Mesendoderm (in vitro differentiated cells): ENCODE measurements around the gene PAQR5.

Source experiments
- DNase-seq: peaks from one replicate; pipeline ENCODE4 v3.0.0; 2013
- H2AK5ac ChIP-seq: 2 replicates; pipeline ENCODE4 v1.6.1; 2013; ENCODE audit warnings: low read length, inconsistent platforms
- H2BK120ac ChIP-seq: 2 replicates; pipeline ENCODE4 v1.6.1; 2013; ENCODE audit warnings: low read depth, mild to moderate bottlenecking, low read length, moderate library complexity, mixed read lengths
- H2BK15ac ChIP-seq: replicated peaks from 2 replicates; pipeline ENCODE4 v1.6.1; 2013; ENCODE audit warnings: low read depth, mild to moderate bottlenecking, moderate library complexity
- H2BK5ac ChIP-seq: 2 replicates; pipeline ENCODE4 v1.6.1; 2013; ENCODE audit warnings: low read length, inconsistent platforms
- H3K18ac ChIP-seq: 2 replicates; pipeline ENCODE4 v1.6.1; 2013; ENCODE audit warnings: mild to moderate bottlenecking, low read length, mixed read lengths
- H3K23ac ChIP-seq: one replicate; pipeline ENCODE4 v1.6.1; 2013; ENCODE audit warnings: low read length
- H3K27ac ChIP-seq: 2 replicates; pipeline ENCODE4 v1.5.1; 2013; ENCODE audit warnings: low read depth, mild to moderate bottlenecking, inconsistent platforms, low read length, moderate library complexity
- H3K27me3 ChIP-seq: 2 replicates; pipeline ENCODE4 v1.6.1; 2013; ENCODE audit warnings: low read length, control low read depth, mild to moderate bottlenecking, inconsistent platforms; ENCODE audit not compliant: insufficient read depth, poor library complexity
- H3K36me3 ChIP-seq: 2 replicates; pipeline ENCODE4 v1.6.1; 2013; ENCODE audit warnings: low read length, inconsistent platforms; ENCODE audit not compliant: control insufficient read depth, insufficient read depth
- H3K4ac ChIP-seq: one replicate; pipeline ENCODE4 v1.6.1; 2013; ENCODE audit warnings: low read depth, mild to moderate bottlenecking, low read length, moderate library complexity
- H3K4me1 ChIP-seq: 2 replicates; pipeline ENCODE4 v1.6.1; 2013; ENCODE audit warnings: low read depth, low read length, inconsistent platforms; ENCODE audit not compliant: control insufficient read depth
- H3K4me2 ChIP-seq: 2 replicates; pipeline ENCODE4 v1.6.1; 2013; ENCODE audit warnings: low read length
- H3K4me3 ChIP-seq: 2 replicates; pipeline ENCODE4 v1.5.1; 2013; ENCODE audit warnings: mild to moderate bottlenecking, low read length
- H3K56ac ChIP-seq: one replicate; pipeline ENCODE4 v1.6.1; 2013; ENCODE audit warnings: low read length
- H3K79me1 ChIP-seq: 2 replicates; pipeline ENCODE4 v1.6.1; 2013; ENCODE audit warnings: low read length, inconsistent platforms
- H3K79me2 ChIP-seq: 2 replicates; pipeline ENCODE4 v1.6.1; 2013; ENCODE audit warnings: mild to moderate bottlenecking, low read length; ENCODE audit not compliant: control insufficient read depth, insufficient read depth
- H3K9ac ChIP-seq: 2 replicates; pipeline ENCODE4 v1.6.1; 2013; ENCODE audit warnings: low read length, inconsistent platforms
- H4K5ac ChIP-seq: one replicate; pipeline ENCODE4 v1.6.1; 2013; ENCODE audit warnings: low read length
- H4K8ac ChIP-seq: one replicate; pipeline ENCODE4 v1.6.1; 2013; ENCODE audit warnings: low read depth, mild to moderate bottlenecking, control low read depth, low read length, moderate library complexity
- WGBS: extraction: QIAGEN DNeasy Blood & Tissue Kit; methylation state at CpG from one replicate; pipeline ENCODE4 v1.1.7; 2013; ENCODE audit warnings: low lambda C conversion rate, missing lambda C conversion rate; ENCODE audit not compliant: insufficient coverage; ENCODE audit errors: extremely low coverage; 5-methylcytosine and 5-hydroxymethylcytosine counted together

The PAQR5 gene

DNA sequence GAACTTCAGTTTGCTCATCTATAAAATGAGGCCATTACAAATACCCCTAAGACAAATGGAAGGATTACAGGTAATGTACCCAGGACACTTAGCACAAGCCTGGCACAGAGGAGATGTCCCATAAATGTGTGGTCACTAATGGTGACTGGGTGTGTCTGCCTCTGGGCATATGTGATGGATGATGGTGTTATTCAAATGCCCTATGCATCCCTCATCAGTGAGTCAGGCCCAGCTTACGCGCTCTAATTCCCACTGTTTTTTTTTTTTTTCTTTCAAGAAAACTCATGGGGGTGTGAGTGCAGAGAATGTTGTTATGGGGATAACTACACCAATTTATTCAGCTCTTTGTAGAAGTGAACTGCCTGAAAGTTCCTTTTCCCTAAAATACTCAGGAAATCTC lies 91.9 kb downstream of the PAQR5 start:
- Histone ChIP-seq H3K18ac (no peak overlapping the region), H2BK15ac (no peak overlapping the region), H4K8ac (no peak overlapping the region), H3K9ac (no peak overlapping the region), H4K5ac (no peak overlapping the region), H3K79me1 (no peaks in the 10 kb centered on the region), H2BK5ac (no peak overlapping the region), H3K36me3 (no peaks in the 10 kb centered on the region), H3K56ac (no peak overlapping the region), H3K4ac (no peak overlapping the region), H2AK5ac (no peak overlapping the region), H3K4me3 (no peak overlapping the region), H3K27ac (no peak overlapping the region), H3K4me2 (no peak overlapping the region), H3K27me3 (no peaks in the 10 kb centered on the region), H2BK120ac (no peak overlapping the region), H3K23ac (no peak overlapping the region), H3K4me1 (no peaks in the 10 kb centered on the region), H3K79me2 (no peaks in the 10 kb centered on the region)
- no CpG with 5 or more reads among the region's 2 CpGs for WGBS
- no peak for DNase-seq

DNA sequence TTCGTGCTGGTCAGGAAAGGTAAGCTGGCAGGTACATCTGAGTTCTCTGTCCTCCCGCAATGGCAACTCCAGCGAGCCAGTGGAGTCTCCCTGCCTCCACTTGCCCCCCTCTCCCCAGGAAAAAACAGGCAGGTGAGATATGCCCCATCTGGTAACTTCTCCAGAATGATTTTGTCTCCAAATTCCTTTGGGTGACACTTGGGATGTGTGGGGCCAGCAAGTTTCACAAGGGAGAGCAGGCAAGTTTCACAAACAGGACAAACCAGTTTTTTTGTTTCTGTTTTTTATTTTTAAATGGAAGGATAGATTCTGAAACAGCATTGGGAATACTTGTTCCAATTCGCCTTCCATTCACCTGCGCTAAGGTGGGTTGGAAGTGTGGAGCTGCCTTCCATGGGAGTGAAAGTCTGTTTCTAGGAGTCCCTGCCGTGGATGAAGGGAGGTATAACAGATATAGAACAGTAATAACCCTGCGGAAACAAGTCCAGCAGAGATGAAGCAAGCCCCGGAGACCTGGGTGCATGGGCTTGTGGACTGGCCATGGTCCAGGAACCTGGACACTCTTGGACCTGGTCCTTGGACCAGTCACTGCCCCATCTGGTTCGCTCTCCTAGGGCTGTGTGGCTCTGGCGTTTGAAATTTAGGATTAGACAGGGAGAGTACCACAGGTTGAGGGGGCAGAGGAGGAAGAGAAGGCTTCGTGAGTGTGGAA lies 92.5 kb downstream of the PAQR5 start:
- DNase-seq: no peak
- Histone ChIP-seq H3K4me3 (no peak overlapping the region), H2AK5ac (no peak overlapping the region), H4K8ac (no peak overlapping the region), H3K4me2 (no peak overlapping the region), H3K27me3 (no peaks in the 10 kb centered on the region), H3K18ac (no peak overlapping the region), H2BK15ac (no peak overlapping the region), H4K5ac (no peak overlapping the region), H3K36me3 (no peaks in the 10 kb centered on the region), H2BK5ac (no peak overlapping the region), H3K79me1 (no peaks in the 10 kb centered on the region), H3K4me1 (no peaks in the 10 kb centered on the region), H2BK120ac (no peak overlapping the region), H3K23ac (no peak overlapping the region), H3K9ac (no peak overlapping the region), H3K4ac (no peak overlapping the region), H3K56ac (no peak overlapping the region), H3K27ac (no peak overlapping the region), H3K79me2 (no peaks in the 10 kb centered on the region)
- WGBS: no CpG with 5 or more reads among the region's 11 CpGs

DNA sequence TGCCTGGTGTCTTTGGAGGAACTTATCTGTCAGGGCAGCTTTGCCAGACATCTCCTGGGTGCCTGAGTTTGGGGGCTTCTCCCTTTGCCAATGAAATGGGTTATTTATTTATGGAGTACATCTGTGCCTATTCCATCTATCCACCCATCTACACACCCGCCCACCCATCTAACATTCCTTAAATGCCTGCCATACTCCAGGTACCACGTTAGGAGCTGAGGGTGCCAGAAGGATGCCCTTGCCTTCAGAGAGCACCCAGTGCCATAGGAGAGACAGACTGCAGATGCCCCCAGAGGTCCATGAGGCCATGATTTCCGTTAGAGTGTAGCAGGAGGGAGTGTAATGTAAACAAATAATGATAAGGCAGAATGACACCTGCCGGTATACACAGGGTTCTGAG lies 93.6 kb downstream of the PAQR5 start:
- H3K9ac ChIP-seq: no peak overlapping the region

DNA sequence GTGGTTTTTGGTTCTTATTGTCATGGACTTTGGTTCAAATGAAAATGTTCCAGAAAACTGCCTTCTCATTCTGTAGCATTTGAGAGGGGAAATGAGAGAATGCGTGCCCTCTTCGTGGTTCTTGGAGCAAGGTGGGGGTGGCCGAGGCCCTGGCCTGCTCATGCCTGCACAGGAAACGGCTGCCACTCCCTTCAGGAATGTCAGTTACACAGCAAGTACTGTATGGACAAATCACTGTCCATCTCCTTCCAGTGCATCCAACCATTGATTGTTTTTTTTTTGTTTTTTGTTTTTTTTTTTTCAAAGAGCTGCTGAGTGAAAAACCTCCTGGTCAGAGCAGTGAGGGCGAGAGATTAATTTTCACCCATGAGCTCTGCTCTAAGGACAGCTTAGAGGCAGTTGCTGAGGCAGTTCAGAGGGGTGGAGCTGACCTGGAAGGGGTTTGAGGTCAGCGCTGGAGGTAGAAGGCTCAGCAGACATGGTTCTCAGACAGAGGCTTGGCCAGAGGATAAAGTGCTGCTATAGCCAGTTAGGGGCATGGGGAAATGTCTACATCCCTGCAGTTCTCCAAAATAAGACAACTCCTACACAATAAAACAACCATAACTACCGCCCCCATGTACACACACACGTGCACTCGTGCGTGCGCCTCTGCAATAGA lies 95.2 kb downstream of the PAQR5 start:
- H3K79me2 ChIP-seq: no peaks in the 10 kb centered on the region
- no peak overlapping the region for H2BK15ac ChIP-seq
- H2BK120ac ChIP-seq: no peak overlapping the region
- H2AK5ac ChIP-seq: no peak overlapping the region
- H3K18ac ChIP-seq: no peak overlapping the region
- H3K23ac ChIP-seq: no peak overlapping the region
- H2BK5ac ChIP-seq: no peak overlapping the region
- no peaks in the 10 kb centered on the region for H3K36me3 ChIP-seq
- no peak overlapping the region for H4K8ac ChIP-seq
- no peak overlapping the region for H3K4ac ChIP-seq
- no peak overlapping the region for H3K4me3 ChIP-seq
- H3K79me1 ChIP-seq: no peaks in the 10 kb centered on the region
- peak overlapping the region; percentile 57 for H3K56ac ChIP-seq
- no peak overlapping the region for H4K5ac ChIP-seq
- no peak overlapping the region for H3K27ac ChIP-seq
- no peak for DNase-seq
- H3K4me1 ChIP-seq: no peaks in the 10 kb centered on the region
- no CpG with 5 or more reads among the region's 11 CpGs for WGBS
- no peaks in the 10 kb centered on the region for H3K27me3 ChIP-seq
- no peak overlapping the region for H3K4me2 ChIP-seq
- H3K9ac ChIP-seq: peak overlapping the region; percentile 35

More for the DNA sequence above, 93.6 kb downstream of the PAQR5 start:
- no CpG with 5 or more reads among the region's 4 CpGs for WGBS
- no peaks in the 10 kb centered on the region for H3K4me1 ChIP-seq
- H4K8ac ChIP-seq: no peak overlapping the region
- H3K4ac ChIP-seq: no peak overlapping the region
- no peaks in the 10 kb centered on the region for H3K79me2 ChIP-seq
- H2BK15ac ChIP-seq: no peak overlapping the region
- no peak overlapping the region for H3K18ac ChIP-seq
- no peak overlapping the region for H3K27ac ChIP-seq
- H3K4me3 ChIP-seq: no peak overlapping the region
- H3K56ac ChIP-seq: no peak overlapping the region
- no peak overlapping the region for H2AK5ac ChIP-seq
- no peaks in the 10 kb centered on the region for H3K79me1 ChIP-seq
- H4K5ac ChIP-seq: no peak overlapping the region
- H2BK5ac ChIP-seq: no peak overlapping the region
- no peak overlapping the region for H3K4me2 ChIP-seq
- H2BK120ac ChIP-seq: no peak overlapping the region
- no peaks in the 10 kb centered on the region for H3K36me3 ChIP-seq
- H3K23ac ChIP-seq: no peak overlapping the region
- no peak for DNase-seq
- no peaks in the 10 kb centered on the region for H3K27me3 ChIP-seq

DNA sequence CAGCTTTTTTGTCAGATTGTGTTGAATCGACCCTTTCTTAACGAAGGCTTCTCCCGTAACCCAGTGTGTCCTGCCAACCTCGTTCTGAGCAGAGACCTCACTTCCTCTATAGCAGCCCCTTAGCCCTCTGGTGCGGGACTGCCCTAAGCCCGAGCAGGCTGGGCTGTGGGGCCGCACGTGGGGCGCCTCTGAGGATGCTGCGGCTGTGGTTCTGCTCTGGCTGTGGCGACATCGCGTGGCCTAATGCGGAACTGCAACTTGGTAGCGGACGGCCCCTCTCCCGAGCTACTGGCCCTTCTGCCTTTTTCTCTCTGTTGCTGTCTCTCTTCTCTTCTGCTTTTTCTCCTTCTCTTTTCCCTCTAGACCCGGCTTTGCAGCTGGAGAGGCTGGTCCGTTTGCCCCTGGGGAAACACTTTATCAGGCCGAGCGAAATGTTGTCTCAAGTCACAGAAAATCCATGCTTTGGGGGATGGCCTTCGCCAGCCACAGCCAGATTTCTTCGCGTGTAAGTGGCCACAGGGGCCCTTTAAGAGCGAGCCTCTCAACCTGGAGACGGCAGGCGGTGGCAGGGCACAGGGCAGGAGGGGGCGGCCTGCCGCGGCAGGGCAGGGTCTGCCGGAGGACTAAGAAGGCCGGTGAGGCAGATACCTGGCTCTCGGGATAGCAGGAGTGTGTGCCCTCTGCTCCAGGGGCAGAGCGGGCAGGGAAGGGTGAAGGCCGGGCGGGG lies 96.0 kb downstream of the PAQR5 start:
- H3K36me3 ChIP-seq: no peaks in the 10 kb centered on the region
- DNase-seq: peak; percentile 82
- WGBS: no CpG with 5 or more reads among the region's 36 CpGs

More for the DNA sequence above, 96.0 kb downstream of the PAQR5 start:
- Histone ChIP-seq H4K8ac (no peak overlapping the region), H3K79me2 (no peaks in the 10 kb centered on the region), H2BK120ac (no peak overlapping the region), H3K4me2 (no peak overlapping the region), H3K4me3 (no peak overlapping the region), H3K56ac (peak overlapping the region; percentile 57), H2BK5ac (no peak overlapping the region), H3K27ac (no peak overlapping the region), H3K9ac (peak overlapping the region; percentile 35), H2AK5ac (no peak overlapping the region), H3K27me3 (no peaks in the 10 kb centered on the region), H3K18ac (no peak overlapping the region), H3K4me1 (no peaks in the 10 kb centered on the region), H3K23ac (no peak overlapping the region), H3K79me1 (no peaks in the 10 kb centered on the region), H2BK15ac (no peak overlapping the region), H3K4ac (no peak overlapping the region), H4K5ac (no peak overlapping the region)
